HepG2 (cell line): Measurements from ENCODE around the gene OTP. TPM values are rescaled to one million over a fixed set of nuclear protein-coding genes. Genes with fewer than 3 reads are reported as not detected.

ENCODE experiments used
- ATAC-seq: fragments of 200-7000 bp; cut with Tn5 transposase; 3 replicates; pipeline ENCODE4 v1.9.1; 2020; ENCODE audit warnings: mild to moderate bottlenecking, moderate library complexity
- BruUV-seq: library from RNA; stranded (reverse); fragments of 400-500 nt; replicated peaks from 2 replicates; lab custom pipeline; 2021; lab: Mats Ljungman, UMichigan
- CTCF ChIA-PET: fragments of 300-600 bp; formaldehyde crosslinking; extraction: SDS; loops from one replicate; lab custom pipeline; 2021; ENCODE audit warnings: low total read pairs, inconsistent platforms, low intra/inter-chr PET ratio; lab: Yijun Ruan, JAX
- POLR2A ChIA-PET: fragments of 350-600 bp; sonication (Branson Sonifier 250); formaldehyde crosslinking; loops from one replicate; lab custom pipeline; 2020; ENCODE audit warnings: antibody characterized with exemption, inconsistent platforms; lab: Yijun Ruan, JAX
- DNase-seq: peaks from one replicate; pipeline ENCODE4 v3.0.0-alpha.2; 2015; ENCODE audit warnings: low spot score
- FAIRE-seq: peaks from 3 replicates; lab custom pipeline; 2011; peaks lifted over from hg19 to GRCh38; lab: Jason Lieb, UNC
- H2AFZ ChIP-seq: one replicate; pipeline ENCODE4 v1.6.1; 2011; ENCODE audit warnings: low read length, inconsistent platforms
- H3K27ac ChIP-seq: fragments of 300-600 bp; 3 replicates; pipeline ENCODE4 v1.8.0; 2011; ENCODE audit warnings: mixed run types, mild to moderate bottlenecking, mixed read lengths, low read length, inconsistent platforms; ENCODE audit not compliant: insufficient read depth; ENCODE audit errors: extremely low read length
- H3K27me3 ChIP-seq, 2 experiments: fragments of 200-600 bp in 1 of 2; 2 replicates in 1 of 2; 3 replicates in 1 of 2; pipeline versions ENCODE4 v1.6.0 to v1.8.0; 2011; ENCODE audit warnings: low read length in 2 of 2, mild to moderate bottlenecking in 2 of 2, moderate library complexity in 2 of 2, inconsistent platforms in 1 of 2; ENCODE audit not compliant: insufficient read depth in 2 of 2, control insufficient read depth in 1 of 2
- H3K36me3 ChIP-seq, 2 experiments: fragments of 200-600 bp in 1 of 2; replicated peaks in 1 of 2; 2 replicates in 1 of 2; 3 replicates in 1 of 2; pipeline versions ENCODE4 v1.5.1 to v1.8.0; 2011; ENCODE audit warnings: low read length in 2 of 2, inconsistent platforms in 1 of 2; ENCODE audit not compliant: insufficient read depth in 2 of 2, control insufficient read depth in 1 of 2
- H3K4me1 ChIP-seq: 2 replicates; pipeline ENCODE4 v1.5.1; 2012; ENCODE audit warnings: low read length, inconsistent platforms; ENCODE audit not compliant: insufficient read depth
- H3K4me2 ChIP-seq: 2 replicates; pipeline ENCODE4 v1.6.0; 2011; ENCODE audit warnings: low read depth, low read length, inconsistent platforms
- H3K4me3 ChIP-seq, 3 experiments: fragments of 200-600 bp in 1 of 3; sonication (generic), shearing (Covaris generic) in 1 of 3; replicated peaks in 1 of 3; 2 replicates each; pipeline ENCODE4 v1.5.1; 2011 to 2016; ENCODE audit warnings: low read length in 3 of 3, inconsistent platforms in 2 of 3, low read depth in 2 of 3, mild to moderate bottlenecking in 2 of 3, control low read depth in 1 of 3, mixed read lengths in 1 of 3; ENCODE audit not compliant: insufficient read depth in 1 of 3
- H3K79me2 ChIP-seq: one replicate; pipeline ENCODE4 v1.6.1; 2011; ENCODE audit warnings: low read length, inconsistent platforms; ENCODE audit not compliant: insufficient read depth
- H3K9ac ChIP-seq: 2 replicates; pipeline ENCODE4 v1.6.0; 2011; ENCODE audit warnings: mild to moderate bottlenecking, low read depth, low read length, inconsistent platforms; ENCODE audit not compliant: insufficient read depth
- H3K9me3 ChIP-seq: 2 replicates; pipeline ENCODE4 v1.5.1; 2012; ENCODE audit warnings: mild to moderate bottlenecking, low read length
- H4K20me1 ChIP-seq: 2 replicates; pipeline ENCODE4 v1.6.0; 2011; ENCODE audit warnings: inconsistent platforms, mild to moderate bottlenecking, low read length, moderate library complexity; ENCODE audit not compliant: insufficient read depth
- EZH2 ChIP-seq: conservative IDR thresholded peaks from 2 replicates; pipeline ENCODE4 v1.6.1; 2012; ENCODE audit warnings: mild to moderate bottlenecking, low read depth, low read length, moderate library complexity
- FOXM1 ChIP-seq: sonication (generic); formaldehyde crosslinking; IDR thresholded peaks from 2 replicates; pipeline ENCODE4 v1.5.0; 2020; ENCODE audit warnings: missing genetic modification reagents
- FOXP1 ChIP-seq, 2 experiments: fragments of 450-650 bp in 1 of 2; IDR thresholded peaks; 2 replicates each; pipeline ENCODE4 v1.6.1; 2017 to 2018; ENCODE audit warnings: antibody characterized with exemption in 1 of 2
- GFI1 ChIP-seq: sonication (generic); formaldehyde crosslinking; IDR thresholded peaks from 2 replicates; pipeline ENCODE4 v1.5.0; 2020; ENCODE audit warnings: missing genetic modification reagents, mild to moderate bottlenecking, borderline replicate concordance
- IRF2 ChIP-seq: IDR thresholded peaks from 2 replicates; pipeline ENCODE4 v1.6.1; 2018; ENCODE audit warnings: missing genetic modification reagents, missing compliant biosample characterization
- MEIS1 ChIP-seq: sonication (generic); formaldehyde crosslinking; IDR thresholded peaks from 2 replicates; pipeline ENCODE4 v1.9.0; 2021; ENCODE audit warnings: mild to moderate bottlenecking, missing genetic modification reagents, moderate library complexity, borderline replicate concordance
- MIXL1 ChIP-seq: IDR thresholded peaks from 2 replicates; pipeline ENCODE4 v1.6.1; 2016
- MTF2 ChIP-seq: sonication (generic); formaldehyde crosslinking; IDR thresholded peaks from 2 replicates; pipeline ENCODE4 v1.5.0; 2020; ENCODE audit warnings: missing genetic modification reagents, borderline replicate concordance
- NBN ChIP-seq: fragments of 450-650 bp; conservative IDR thresholded peaks from 2 replicates; pipeline ENCODE4 v1.6.1; 2017
- PHF20 ChIP-seq: sonication (generic); formaldehyde crosslinking; IDR thresholded peaks from 2 replicates; pipeline ENCODE4 v1.5.0; 2020; ENCODE audit warnings: mild to moderate bottlenecking, missing genetic modification reagents
- PRMT3 ChIP-seq: sonication (generic); formaldehyde crosslinking; IDR thresholded peaks from 2 replicates; pipeline ENCODE4 v1.8.1; 2022; ENCODE audit warnings: low read depth, mild to moderate bottlenecking, moderate library complexity, missing genetic modification reagents, borderline replicate concordance
- SALL1 ChIP-seq: sonication (generic); formaldehyde crosslinking; IDR thresholded peaks from 2 replicates; pipeline ENCODE4 v1.8.0; 2022; ENCODE audit warnings: mild to moderate bottlenecking, missing genetic modification reagents
- STAG1 ChIP-seq: sonication (generic); formaldehyde crosslinking; IDR thresholded peaks from 2 replicates; pipeline ENCODE4 v1.4.0; 2020; ENCODE audit warnings: missing genetic modification reagents
- ZBTB3 ChIP-seq: sonication (generic); formaldehyde crosslinking; IDR thresholded peaks from 2 replicates; pipeline ENCODE4 v1.4.0; 2020; ENCODE audit warnings: low read depth, mild to moderate bottlenecking, moderate library complexity, missing genetic modification reagents, borderline replicate concordance
- ZNF224 ChIP-seq: sonication (generic); formaldehyde crosslinking; IDR thresholded peaks from 2 replicates; pipeline ENCODE4 v1.5.0; 2020; ENCODE audit warnings: mild to moderate bottlenecking, missing genetic modification reagents
- ZNF430 ChIP-seq: sonication (generic); formaldehyde crosslinking; IDR thresholded peaks from 2 replicates; pipeline ENCODE4 v1.9.0; 2021; ENCODE audit warnings: mild to moderate bottlenecking, missing genetic modification reagents
- ZNF543 ChIP-seq: sonication (generic); formaldehyde crosslinking; IDR thresholded peaks from 2 replicates; pipeline ENCODE4 v1.4.0; 2020; ENCODE audit warnings: mild to moderate bottlenecking, missing genetic modification reagents
- ZNF597 ChIP-seq: sonication (generic); formaldehyde crosslinking; IDR thresholded peaks from 2 replicates; pipeline ENCODE4 v1.5.0; 2020; ENCODE audit warnings: missing genetic modification reagents
- ZZZ3 ChIP-seq: sonication (generic); formaldehyde crosslinking; IDR thresholded peaks from 2 replicates; pipeline ENCODE4 v1.4.0; 2020; ENCODE audit warnings: missing genetic modification reagents, mild to moderate bottlenecking, borderline replicate concordance
- WGBS: methylation state at CpG from one replicate; pipeline ENCODE4 v1.1.6; 2017; ENCODE audit warnings: low lambda C conversion rate; 5-methylcytosine and 5-hydroxymethylcytosine counted together
- in situ Hi-C: cut with HindIII; loops from 2 replicates; pipeline ENCODE4 v1.10.0; 2017; ENCODE audit warnings: low pct_unique_long_range_greater_than_20kb; ENCODE audit not compliant: extremely low pct_ligation_motif_present
- intact Hi-C: fragments of 100-400 bp; cut with micrococcal nuclease; formaldehyde crosslinking; loops from one replicate; pipeline ENCODE4 v1.10.0; 2022; ENCODE audit not compliant: unreplicated experiment
- polyA plus RNA-seq, 8 experiments: library from polyadenylated mRNA; depleted of rRNA in 3 of 8; stranded (reverse) in 7 of 8; unstranded in 1 of 8; fragments of >200 nt; fragmentation: Illumina TruSeq in 4 of 8; extraction: Trizol in 4 of 8; gene quantifications; 2 replicates each; pipeline versions ENCODE4 v1.2.1 to v1.2.3, GENCODE V29; 2011 to 2016; ENCODE audit warnings: low read depth in 4 of 8, missing spikeins in 1 of 8, mixed read lengths in 1 of 8; ENCODE audit not compliant: insufficient read depth in 1 of 8
- total RNA-seq, 5 experiments: library from RNA; depleted of rRNA; stranded (reverse); fragments of >200 nt; fragmentation: Illumina TruSeq; extraction: Trizol; gene quantifications; 2 replicates each; pipeline ENCODE4 v1.2.3, GENCODE V29; 2016; ENCODE audit warnings: low read depth in 1 of 5

Gene OTP
- total and polyA plus RNA-seq, 2 of the 13 experiments (the other 11 are each of a cell fraction or from before 2014, with no cell fraction given), result not detected

GRCh38 chr5:77632526-77633206 lies 5.8 kb downstream of the OTP start:
- ATAC-seq (no peak), DNase-seq (no peak), FAIRE-seq (no peak)
- Histone ChIP-seq H3K9me3 (no peaks in the 10 kb centered on the region), H3K27ac (no peak overlapping the region), H3K9ac (no peak overlapping the region), H3K4me1 (peaks cover 9% of the 10 kb centered on the region), H3K36me3 (no peaks in the 10 kb centered on the region), H3K79me2 (no peaks in the 10 kb centered on the region), H4K20me1 (0 out of 2 replicates have a peak, but pooled peaks cover 3% of the 10 kb centered on the region), H2AFZ (no peak overlapping the region), H3K27me3 (peaks cover 2 to 59% of the 10 kb centered on the region in 2 experiments; a peak in 4 of 5 replicates), H3K4me3 (no peak overlapping the region), H3K4me2 (no peak overlapping the region)
- intact Hi-C loops (no loop called here), in situ Hi-C loops (no loop called here)
- no TSS peak for BruUV-seq
- TF ChIP-seq PHF20 (CRISPR knock-in tag), result no peak
- no peak for TF ChIP-seq ZNF597
- 0 out of 2 replicates have a peak, but pooled peaks have one; percentile 55 for TF ChIP-seq EZH2
- no peak for TF ChIP-seq FOXP1 (IDR thresholded peaks at IDR 0.05)
- no peak for TF ChIP-seq FOXP1 (CRISPR knock-in tag; IDR thresholded peaks at IDR 0.05)
- ChIA-PET CTCF (no interaction called here), POLR2A (no interaction called here)
- 31% methylated on average over 29 of the region's 33 CpGs for WGBS

- Histone ChIP-seq H3K79me2 (no peaks in the 10 kb centered on the region), H3K27me3 (peaks cover 0 to 42% of the 10 kb centered on the region in 2 experiments; a peak in 4 of 5 replicates), H3K4me1 (peaks cover 9% of the 10 kb centered on the region), H2AFZ (no peak overlapping the region), H3K9me3 (no peaks in the 10 kb centered on the region), H3K27ac (no peak overlapping the region), H4K20me1 (no peaks in the 10 kb centered on the region), H3K36me3 (no peaks in the 10 kb centered on the region), H3K4me3 (peak overlapping the region; percentile 53 to 78 (median 55)), H3K9ac (no peak overlapping the region), H3K4me2 (peak overlapping the region; percentile 93)
- POLR2A ChIA-PET, result no interaction called here
- CTCF ChIA-PET, result no interaction called here
- in situ Hi-C loops (no loop called here), intact Hi-C loops (no loop called here)
- ATAC-seq (peak; percentile 96), FAIRE-seq (no peak), DNase-seq (peak; percentile 33)
- BruUV-seq, result no TSS peak
- WGBS, result 11% methylated on average over 16 of the region's 65 CpGs
- TF ChIP-seq ZNF224 (CRISPR knock-in tag) (peak; percentile 50; the same call in 1 of the 2 replicates), IRF2 (CRISPR knock-in tag) (no peak), GFI1 (CRISPR knock-in tag) (no peak), FOXM1 (CRISPR knock-in tag) (no peak), NBN (no peak), MIXL1 (CRISPR knock-in tag) (no peak), ZNF430 (no peak; the same call in 1 of the 2 replicates), MTF2 (peak; percentile 79), MEIS1 (no peak), SALL1 (no peak), ZNF543 (CRISPR knock-in tag) (no peak), STAG1 (peak; percentile 3; the same call in 1 of the 2 replicates), ZBTB3 (CRISPR knock-in tag) (no peak), ZZZ3 (CRISPR knock-in tag) (no peak), PRMT3 (CRISPR knock-in tag) (no peak)
These were observed 8.3 kb downstream of the OTP start for GRCh38 chr5:77630114-77630680.
